ENCODE results near the gene UPK1B.
"Not testable (repeated sequence)": the region's sequence is repeated elsewhere in the genome, so short reads cannot be mapped to it uniquely, and the experiment has no call there.

Gene UPK1B

DNA sequence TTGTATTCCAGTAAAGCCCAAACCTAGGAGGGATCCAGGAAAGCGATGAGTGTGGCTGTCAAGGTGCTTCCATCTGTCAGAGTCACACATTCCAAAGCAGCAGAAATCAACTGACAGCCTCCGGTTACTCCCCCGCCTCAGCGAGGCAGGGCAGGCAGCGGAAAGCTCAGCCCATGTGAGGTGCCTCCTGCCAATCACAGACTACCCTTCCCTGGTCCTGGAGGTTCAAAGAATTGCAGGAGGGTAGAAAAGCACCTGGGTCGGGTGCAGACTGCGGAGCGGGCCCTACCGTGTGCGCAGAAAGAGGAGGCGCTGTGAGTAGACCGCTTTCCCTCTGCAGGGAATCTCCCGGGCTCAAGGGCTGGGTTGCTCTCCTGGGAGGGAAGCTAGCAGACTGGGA is at the start of gene UPK1B:
UPK1B (plus strand) TSS at position 274 of the 400 bp plus-strand sequence. CDS start 13,144 bp downstream, outside the sequence.
- DNase-seq (ENCODE audit: low read depth in 2 of 2) = no peak

DNA sequence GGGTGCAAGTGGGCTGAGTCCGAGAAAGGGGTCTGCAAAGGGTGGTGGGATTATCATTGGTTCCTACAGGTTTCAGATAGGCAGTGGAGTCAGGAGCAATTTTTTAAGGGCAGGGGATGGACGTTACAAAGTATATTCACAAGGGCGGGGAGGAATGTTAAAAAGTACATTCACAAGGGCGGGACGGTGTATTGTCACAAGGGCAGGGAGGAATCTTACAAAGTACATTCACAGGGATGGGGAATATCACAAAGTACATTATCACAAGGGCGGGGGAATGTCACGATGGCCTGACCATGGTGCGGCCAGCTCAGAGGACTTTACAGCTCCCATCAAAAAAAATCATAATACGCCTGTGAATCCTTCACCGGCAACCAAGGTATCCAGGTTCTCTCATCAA is 48.1 kb upstream of the UPK1B start:
- no peak for DNase-seq (ENCODE audit: low read depth in 2 of 2)

DNA sequence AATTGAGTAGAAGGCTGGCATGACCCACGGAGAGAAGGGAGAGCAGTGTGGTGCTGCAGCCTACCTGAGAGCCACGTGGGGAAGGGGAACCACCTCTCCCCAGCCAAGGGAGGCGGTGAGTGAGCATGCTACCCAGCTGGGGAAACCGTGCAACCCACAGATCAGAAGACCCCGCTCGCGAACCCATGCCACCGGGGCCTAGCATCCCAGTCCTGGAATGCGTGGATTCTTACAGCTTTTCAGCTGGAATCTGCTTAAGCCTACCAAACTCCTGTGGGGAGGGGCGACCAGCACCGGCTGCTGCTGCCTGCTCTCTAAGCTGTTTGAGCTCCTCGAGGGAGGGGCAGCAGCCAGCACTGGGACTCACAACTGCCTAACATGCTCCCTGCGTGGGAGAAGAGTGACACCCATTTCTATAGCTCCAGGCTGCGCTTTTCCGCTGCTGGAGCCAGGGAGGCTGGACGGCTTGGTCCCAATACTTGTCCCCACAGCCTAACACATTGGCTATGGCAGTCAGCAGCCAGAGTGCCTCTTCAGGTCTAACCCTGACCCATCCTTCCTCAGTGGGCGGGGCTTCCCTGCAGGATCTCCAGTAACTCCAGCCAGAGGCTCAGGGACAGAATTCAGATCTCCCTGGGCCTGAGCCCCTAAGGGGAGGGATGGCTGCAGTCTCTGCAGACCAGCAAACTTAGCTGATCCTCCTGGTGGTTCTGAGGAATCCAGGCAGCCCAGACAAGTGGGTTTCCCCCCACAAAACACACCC is 47.5 kb upstream of the UPK1B start:
- no peak for DNase-seq (ENCODE audit: low read depth in 2 of 2)

- not testable (repeated sequence) for DNase-seq (ENCODE audit: low read depth in 2 of 2)
Observed at GRCh38 chr3:119130291-119130690, 43.1 kb upstream of the UPK1B start.

- DNase-seq (ENCODE audit: low read depth in 2 of 2) = not testable (repeated sequence)
Observed at GRCh38 chr3:119132291-119132690, 41.1 kb upstream of the UPK1B start.

GRCh38 chr3:119139360-119139759 is 34.0 kb upstream of the UPK1B start:
- not testable (repeated sequence) for DNase-seq (ENCODE audit: low read depth in 2 of 2)

DNA sequence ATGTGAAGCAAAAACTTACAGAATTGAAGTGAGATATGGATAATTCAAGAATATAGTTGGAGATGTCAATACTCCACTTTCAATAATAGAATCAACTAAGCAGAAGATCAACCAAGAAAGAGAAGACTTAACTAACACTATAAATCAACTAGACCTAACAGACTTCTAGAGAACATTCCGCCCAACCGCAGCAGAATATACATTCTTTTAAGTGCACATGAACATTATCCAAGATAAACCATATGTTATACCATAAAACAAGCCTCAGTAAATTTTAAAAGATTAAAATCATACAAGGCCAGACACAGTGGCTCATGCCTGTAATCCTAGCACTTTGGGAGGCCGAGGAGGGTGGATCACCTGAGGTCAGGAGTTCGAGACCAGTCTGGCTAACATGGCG is 32.9 kb upstream of the UPK1B start:
- DNase-seq (ENCODE audit: low read depth in 2 of 2) = no peak

DNA sequence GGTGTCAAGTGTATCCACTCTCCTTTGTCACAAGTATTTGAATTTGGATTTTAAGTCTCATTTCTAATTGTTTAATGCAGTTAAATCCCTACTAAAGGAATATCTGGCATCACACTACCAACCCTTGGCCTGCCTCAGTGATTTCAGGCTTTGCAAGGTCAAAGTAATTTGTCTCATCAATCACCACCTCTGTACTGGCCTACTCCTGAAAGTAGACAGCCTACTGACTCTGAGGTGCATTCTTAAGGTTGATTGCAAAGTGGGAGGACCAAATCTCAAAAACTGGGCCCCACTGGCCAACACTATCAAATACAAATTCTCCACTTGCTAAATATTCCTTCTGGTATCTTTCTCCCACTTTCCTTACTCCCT is 28.3 kb upstream of the UPK1B start:
- no peak for DNase-seq (ENCODE audit: low read depth in 2 of 2)

GRCh38 chr3:119145500-119146167 is 27.8 kb upstream of the UPK1B start, which contains the start of gene TEX55:
Gene TEX55, plus strand, starts transcription at chr3:119146165. Its CDS starts 25 bp downstream, at chr3:119146190.
- peak in 1 of 2 donors; percentile 3 for DNase-seq (ENCODE audit: low read depth in 2 of 2)

DNA sequence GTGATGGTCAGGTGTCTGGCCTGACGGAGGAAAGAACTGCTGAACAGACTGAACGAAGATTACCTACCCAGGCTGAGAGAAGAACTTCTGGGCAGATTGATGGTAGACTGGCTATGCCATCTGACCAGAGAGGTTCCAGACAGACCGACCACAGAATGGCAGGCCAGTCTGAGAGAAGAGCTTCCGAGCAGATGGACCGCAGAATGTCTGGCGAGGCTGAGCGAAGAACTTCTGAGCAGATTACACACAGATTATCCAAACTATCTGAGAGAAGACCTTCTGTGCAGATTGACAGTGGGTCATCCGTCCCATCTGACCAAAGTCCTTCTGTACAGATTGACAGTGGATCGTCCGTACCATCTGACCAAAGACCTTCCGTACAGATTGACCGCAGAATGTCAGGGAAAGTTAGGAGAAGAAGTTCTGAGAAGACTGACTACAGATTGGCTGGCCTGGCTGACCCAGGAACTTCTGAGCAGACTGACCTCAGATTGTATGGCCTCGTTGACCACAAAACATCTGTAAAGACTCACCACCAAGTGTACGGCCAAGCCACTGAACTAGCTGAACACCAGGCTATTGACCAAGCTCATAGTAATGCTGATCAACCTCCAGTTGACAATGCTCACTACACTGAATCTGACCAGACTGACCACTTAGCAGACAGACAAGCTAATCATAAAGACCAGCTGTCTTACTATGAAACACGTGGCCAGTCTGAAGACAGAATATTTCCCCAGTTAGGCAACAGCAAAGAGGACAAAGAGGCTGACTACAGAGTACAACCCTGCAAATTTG is 26.6 kb upstream of the UPK1B start:
- DNase-seq (ENCODE audit: low read depth in 2 of 2) = no peak

DNA sequence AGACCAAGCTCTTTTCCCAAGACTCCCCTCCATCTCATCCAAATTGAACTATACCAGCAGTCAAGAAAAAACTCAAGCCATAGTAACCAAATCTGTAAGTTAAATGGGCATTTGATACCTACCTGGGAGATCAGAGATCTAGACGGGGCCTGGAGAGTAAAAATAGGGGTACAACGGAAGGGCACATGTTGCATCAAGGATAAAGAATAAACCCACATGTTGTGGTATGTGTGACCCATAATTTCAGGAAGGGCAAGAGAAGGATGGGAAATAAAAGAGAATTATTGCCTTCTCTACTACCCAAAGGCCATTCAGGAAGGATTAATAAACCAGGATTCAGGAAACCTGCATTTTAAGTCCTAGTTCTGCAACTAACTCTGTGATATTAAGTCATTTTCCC is 25.9 kb upstream of the UPK1B start:
- DNase-seq (ENCODE audit: low read depth in 2 of 2) = no peak

GRCh38 chr3:119148493-119149180 is 24.8 kb upstream of the UPK1B start:
- DNase-seq (ENCODE audit: low read depth in 2 of 2) = no peak

- no peak for DNase-seq (ENCODE audit: low read depth in 2 of 2)
Observed at GRCh38 chr3:119149484-119149883, 23.9 kb upstream of the UPK1B start.

DNA sequence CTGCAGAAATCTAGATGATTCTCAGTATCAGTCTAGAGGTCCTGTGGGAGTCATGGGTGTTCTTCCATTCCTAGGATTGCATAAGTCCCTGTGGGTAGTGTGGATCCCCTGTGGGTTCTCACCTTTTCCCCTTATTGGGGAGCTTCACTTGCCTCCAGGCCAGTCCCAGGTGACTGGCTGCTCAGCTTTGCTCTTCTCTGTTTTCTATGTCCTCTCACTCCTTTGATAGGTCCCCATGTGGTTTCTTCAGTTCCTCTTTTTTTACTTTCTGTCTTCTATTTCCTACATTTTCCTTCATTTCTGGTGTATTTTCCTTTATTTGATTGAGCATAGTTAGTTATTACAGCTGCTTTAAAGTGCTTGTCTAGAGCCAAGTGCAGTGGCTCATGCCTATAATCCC is 16.5 kb upstream of the UPK1B start:
- DNase-seq (ENCODE audit: low read depth in 2 of 2) = no peak

DNA sequence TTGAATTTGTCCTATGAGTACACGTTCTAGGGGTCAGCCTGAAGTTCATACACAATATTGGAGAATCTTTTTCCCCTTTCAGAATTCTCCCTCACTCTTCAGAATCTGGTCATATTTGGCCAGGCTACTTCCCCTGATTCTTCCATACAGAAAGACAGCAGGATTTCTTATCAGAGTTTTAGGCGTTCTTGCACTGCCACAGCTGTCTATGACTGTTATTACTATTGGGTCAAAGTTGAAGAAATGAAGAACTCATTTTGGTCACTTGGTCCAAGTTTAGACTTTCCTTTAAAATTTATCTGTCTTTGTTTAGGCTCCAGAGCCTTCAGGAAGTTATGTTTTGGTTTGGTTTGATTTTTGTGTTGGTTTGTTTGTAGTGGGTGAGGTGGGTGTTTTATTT is 15.4 kb upstream of the UPK1B start:
- DNase-seq (ENCODE audit: low read depth in 2 of 2) = no peak

DNA sequence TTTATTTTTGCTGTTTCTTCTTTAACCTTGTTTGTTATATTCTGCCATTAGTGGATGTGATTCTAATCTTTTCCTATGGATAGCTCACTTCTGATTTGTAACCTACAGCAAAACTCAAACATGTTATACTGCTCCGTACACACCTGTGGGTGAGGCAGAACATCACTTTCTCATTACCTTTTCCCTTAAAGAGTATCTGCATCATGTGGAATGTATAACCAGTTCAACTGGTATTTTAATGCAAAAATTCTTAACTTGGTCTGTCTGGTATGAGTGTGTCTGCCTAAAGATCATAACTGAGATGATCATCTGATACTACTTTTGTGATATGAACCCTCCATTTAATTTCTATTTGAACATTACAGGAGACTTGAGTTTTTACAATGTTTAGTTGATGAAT is 13.0 kb upstream of the UPK1B start:
- DNase-seq (ENCODE audit: low read depth in 2 of 2) = no peak

DNA sequence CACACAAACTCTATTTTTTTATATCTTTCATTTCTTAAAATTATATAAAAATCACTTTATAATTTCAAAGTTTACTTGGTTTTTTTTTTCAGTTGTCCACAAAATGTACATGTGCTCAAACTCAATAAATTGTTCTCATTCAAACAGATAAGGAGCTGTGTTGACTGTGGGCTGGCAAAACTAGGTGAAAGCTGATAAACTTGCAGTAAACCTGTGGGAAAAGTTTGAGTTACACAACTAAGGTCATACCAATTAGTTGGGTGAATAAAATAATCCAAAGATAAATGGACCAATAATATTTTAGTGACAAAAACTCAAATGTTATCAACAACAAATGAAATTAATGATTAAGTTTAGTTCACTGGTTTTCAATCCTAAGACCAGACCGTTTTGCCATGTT is 12.6 kb upstream of the UPK1B start:
- no peak for DNase-seq (ENCODE audit: low read depth in 2 of 2)

GRCh38 chr3:119161240-119161639 is 12.2 kb upstream of the UPK1B start:
- no peak for DNase-seq (ENCODE audit: low read depth in 2 of 2)

DNA sequence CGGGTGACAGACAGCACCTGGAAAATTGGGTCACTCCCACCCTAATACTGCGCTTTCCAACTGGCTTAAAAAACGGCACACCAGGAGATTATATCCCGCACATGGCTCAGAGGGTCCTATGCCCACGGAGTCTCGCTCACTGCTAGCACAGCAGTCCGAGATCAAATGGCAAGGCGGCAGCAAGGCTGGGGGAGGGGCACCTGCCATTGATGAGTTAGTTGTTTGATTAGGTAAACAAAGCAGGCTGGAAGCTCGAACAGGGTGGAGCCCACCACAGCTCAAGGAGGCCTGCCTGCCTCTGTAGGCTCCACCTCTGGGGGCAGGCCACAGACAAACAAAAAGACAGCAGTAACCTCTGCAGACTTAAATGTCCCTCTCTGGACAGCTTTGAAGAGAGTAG is 8.7 kb upstream of the UPK1B start:
- not testable (repeated sequence) for DNase-seq (ENCODE audit: low read depth in 2 of 2)

DNA sequence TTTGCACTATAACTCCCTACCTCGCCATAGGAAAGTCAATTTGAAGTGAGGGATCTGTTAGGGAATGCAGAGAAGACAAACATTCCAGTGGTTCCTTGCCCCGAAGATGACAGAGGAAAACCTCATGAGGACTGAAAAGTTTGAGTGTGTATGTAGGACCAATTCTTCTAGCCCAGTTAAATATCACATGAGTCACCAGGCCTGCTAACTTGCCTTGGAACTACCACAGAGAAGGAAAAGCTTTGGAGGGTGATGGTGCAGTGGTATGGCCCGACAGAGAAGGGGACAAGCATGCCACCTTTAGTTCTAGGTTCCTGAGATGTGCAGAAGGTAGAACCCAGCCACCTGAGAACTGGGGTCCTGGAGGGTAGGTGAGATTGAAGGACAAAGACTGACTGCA is 2.6 kb upstream of the UPK1B start:
- DNase-seq (ENCODE audit: low read depth in 2 of 2) = no peak

GRCh38 chr3:119175872-119176756 is 2.7 kb downstream of the UPK1B start:
- no peak for DNase-seq (ENCODE audit: low read depth in 2 of 2)

All from activated CD4-positive, alpha-beta T cell treated with anti-CD3 and anti-CD28 coated beads for 24 hours (primary cell).